Measurements from ENCODE around the gene UTP3.

- TF ChIP-seq POLR2A (IDR thresholded peaks at IDR 0.05; ENCODE audit: low read depth, low read length): no peak
- TF ChIP-seq, protein P1, sequence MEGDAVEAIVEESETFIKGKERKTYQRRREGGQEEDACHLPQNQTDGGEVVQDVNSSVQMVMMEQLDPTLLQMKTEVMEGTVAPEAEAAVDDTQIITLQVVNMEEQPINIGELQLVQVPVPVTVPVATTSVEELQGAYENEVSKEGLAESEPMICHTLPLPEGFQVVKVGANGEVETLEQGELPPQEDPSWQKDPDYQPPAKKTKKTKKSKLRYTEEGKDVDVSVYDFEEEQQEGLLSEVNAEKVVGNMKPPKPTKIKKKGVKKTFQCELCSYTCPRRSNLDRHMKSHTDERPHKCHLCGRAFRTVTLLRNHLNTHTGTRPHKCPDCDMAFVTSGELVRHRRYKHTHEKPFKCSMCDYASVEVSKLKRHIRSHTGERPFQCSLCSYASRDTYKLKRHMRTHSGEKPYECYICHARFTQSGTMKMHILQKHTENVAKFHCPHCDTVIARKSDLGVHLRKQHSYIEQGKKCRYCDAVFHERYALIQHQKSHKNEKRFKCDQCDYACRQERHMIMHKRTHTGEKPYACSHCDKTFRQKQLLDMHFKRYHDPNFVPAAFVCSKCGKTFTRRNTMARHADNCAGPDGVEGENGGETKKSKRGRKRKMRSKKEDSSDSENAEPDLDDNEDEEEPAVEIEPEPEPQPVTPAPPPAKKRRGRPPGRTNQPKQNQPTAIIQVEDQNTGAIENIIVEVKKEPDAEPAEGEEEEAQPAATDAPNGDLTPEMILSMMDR (IDR thresholded peaks at IDR 0.05; ENCODE audit: extremely low read depth in 1 of 2, insufficient read depth in 1 of 2, low read depth in 1 of 2, low read length in 2 of 2): no peak
- TF ChIP-seq POLR2AphosphoS5 (IDR thresholded peaks at IDR 0.05; ENCODE audit: insufficient read depth, low read depth, low read length): no peak
- TF ChIP-seq MAX (IDR thresholded peaks at IDR 0.05; ENCODE audit: insufficient read depth, insufficient read length): no peak
- TF ChIP-seq FOS (IDR thresholded peaks at IDR 0.05; ENCODE audit: borderline replicate concordance, insufficient read depth, low read length): no peak
These were observed 48.7 kb downstream of the UTP3 start for GRCh38 chr4:70737006-70737405.

Measured in endothelial cell of umbilical vein (primary cell).